D721Med (cell line): ENCODE measurements around the gene ADGRL3.

Experiments used
- DNase-seq: peaks from one replicate; pipeline ENCODE4 v3.0.0; 2011; ENCODE audit warnings: low spot score; ENCODE audit not compliant: insufficient read length
- FAIRE-seq: peaks from 2 replicates; lab custom pipeline; 2011; peaks lifted over from hg19 to GRCh38; lab: Jason Lieb, UNC
- CTCF ChIP-seq: IDR thresholded peaks from 2 replicates; pipeline ENCODE4 v1.5.1; 2012; ENCODE audit warnings: mild to moderate bottlenecking, control low read depth; ENCODE audit not compliant: insufficient read depth; ENCODE audit errors: missing control alignments

ADGRL3 gene

DNA sequence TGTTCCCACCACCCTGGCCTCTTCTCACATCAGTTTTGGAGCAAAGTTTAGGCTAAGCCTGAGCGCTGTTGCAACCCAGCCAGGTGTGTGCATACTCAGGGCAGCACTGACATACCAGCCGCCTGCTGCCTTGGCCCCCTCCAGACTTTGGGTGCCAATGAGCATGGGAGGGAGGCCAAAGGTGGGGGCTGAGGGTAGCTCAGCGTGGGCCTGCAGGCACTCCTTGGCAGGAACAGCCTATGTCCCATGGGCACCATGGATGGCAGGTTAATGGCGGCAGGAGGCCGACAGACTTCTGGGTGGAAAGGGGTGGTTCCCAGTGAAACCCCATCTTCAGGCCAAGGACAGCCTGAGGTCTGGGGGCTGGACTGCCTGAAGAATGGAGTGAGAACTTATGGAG is 462.2 kb downstream of the ADGRL3 start:
- FAIRE-seq (no peak), DNase-seq (no peak)
- TF ChIP-seq CTCF, result no peak

- no peak for DNase-seq
- no peak for FAIRE-seq
- TF ChIP-seq CTCF, result no peak
Measured at GRCh38 chr4:61663310-61663709, 463.2 kb downstream of the ADGRL3 start.

- TF ChIP-seq CTCF, result no peak
- DNase-seq (no peak), FAIRE-seq (no peak)
Measured at GRCh38 chr4:61665649-61666048, 465.5 kb downstream of the ADGRL3 start.

GRCh38 chr4:61666244-61666643 is 466.1 kb downstream of the ADGRL3 start:
- DNase-seq (no peak), FAIRE-seq (no peak)
- TF ChIP-seq CTCF, result no peak

DNA sequence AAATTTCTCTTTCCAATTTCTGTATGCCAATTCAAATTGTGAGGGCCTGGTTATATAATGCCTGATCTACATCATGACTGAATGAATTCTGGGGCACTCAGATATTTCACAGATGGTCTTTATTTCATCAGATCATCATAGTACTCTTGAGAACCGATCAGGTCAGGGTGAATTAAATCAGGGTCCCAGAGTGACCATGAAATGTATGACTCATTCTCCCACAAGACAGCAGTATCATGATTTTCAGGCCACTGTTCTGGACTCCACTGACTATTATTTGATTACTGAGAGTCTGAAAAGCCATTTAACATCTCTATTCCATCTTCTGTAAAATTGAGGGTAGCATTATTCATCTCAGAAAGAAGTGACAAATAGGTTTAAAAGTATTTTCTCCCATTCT is 471.5 kb downstream of the ADGRL3 start:
- no peak for DNase-seq
- FAIRE-seq, result no peak
- no peak for TF ChIP-seq CTCF

DNA sequence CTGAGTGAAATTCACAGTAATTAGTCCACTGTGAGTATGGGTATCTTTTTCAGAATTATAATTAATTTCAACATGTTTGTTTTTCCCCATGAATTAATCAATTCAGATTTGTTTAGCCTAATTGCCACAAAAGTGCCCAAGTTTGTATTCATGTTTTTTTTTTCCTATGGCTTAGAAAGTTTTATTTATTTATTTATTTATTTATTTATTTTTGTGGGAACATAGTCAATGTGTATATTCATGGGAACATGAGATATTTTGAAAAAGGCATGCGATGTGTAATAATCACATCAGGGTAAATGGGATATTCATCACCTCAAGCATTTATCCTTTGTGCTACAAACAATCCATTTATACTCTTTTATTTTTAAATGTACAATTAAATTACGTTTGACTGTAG is 475.3 kb downstream of the ADGRL3 start:
- FAIRE-seq, result no peak
- no peak for DNase-seq
- TF ChIP-seq CTCF, result no peak

GRCh38 chr4:61678297-61678696 is 478.2 kb downstream of the ADGRL3 start:
- TF ChIP-seq CTCF, result no peak
- FAIRE-seq (no peak), DNase-seq (no peak)
